SH-SY5Y (cell line): ENCODE results near the gene C3orf62.

Source experiments
- GATA2 ChIP-seq: IDR thresholded peaks from 2 replicates; pipeline ENCODE4 v1.6.1; 2011; ENCODE audit warnings: mild to moderate bottlenecking, low read depth, low read length
- GATA3 ChIP-seq: IDR thresholded peaks from 2 replicates; pipeline ENCODE4 v1.6.1; 2011; ENCODE audit warnings: low read depth, mild to moderate bottlenecking, low read length, moderate library complexity

DNA sequence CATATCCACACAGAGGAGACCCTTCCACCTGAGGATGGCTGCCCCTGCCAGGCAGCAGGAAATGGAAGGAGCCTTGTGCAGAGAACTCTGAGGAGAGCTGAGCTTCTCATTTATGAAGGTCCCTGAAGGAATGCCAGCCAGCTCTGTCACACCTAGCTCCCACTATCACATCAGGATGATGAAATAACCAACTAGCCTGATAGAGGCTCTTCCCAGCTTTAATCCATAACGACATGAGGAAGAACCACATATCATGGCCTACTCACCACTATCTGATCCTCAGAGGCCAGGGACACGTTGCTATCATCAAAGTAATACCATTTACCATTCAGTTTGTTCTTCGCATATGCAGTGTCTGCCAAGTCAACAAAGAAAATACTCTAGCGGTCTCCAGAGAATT lies 1.5 kb upstream of the C3orf62 start:
- TF ChIP-seq GATA3: no peak
- TF ChIP-seq GATA2: no peak
